Activated B cell treated with CpG ODN at 0.5 μM for 24 hours (primary cell): ENCODE results near the gene RETREG1. TPM values are rescaled to one million over a fixed set of nuclear protein-coding genes. Genes with fewer than 3 reads are reported as not detected.

ENCODE experiments used
- ATAC-seq: fragments of 200-7000 bp; cut with Tn5 transposase; one replicate; pipeline ENCODE4 v1.10.0; 2021; ENCODE audit warnings: low read depth, mild to moderate bottlenecking, moderate library complexity
- CTCF ChIA-PET: fragments of 350-600 bp; sonication (Branson Sonifier 250); formaldehyde crosslinking; loops from one replicate; lab custom pipeline; 2021; ENCODE audit warnings: antibody characterized with exemption; lab: Charles Lee
- POLR2A ChIA-PET: fragments of 350-600 bp; sonication (Branson Sonifier 250); formaldehyde crosslinking; loops from one replicate; lab custom pipeline; 2021; ENCODE audit warnings: antibody characterized with exemption; lab: Charles Lee
- DNase-seq: peaks from one replicate; pipeline ENCODE4 v3.0.0; 2022
- H3K27ac Mint-ChIP-seq: one replicate; pipeline ENCODE4 v1.8.0; 2020; ENCODE audit warnings: mixed read lengths
- H3K27me3 Mint-ChIP-seq: one replicate; pipeline ENCODE4 v1.8.0; 2021; ENCODE audit warnings: mixed read lengths
- H3K36me3 Mint-ChIP-seq: one replicate; pipeline ENCODE4 v1.8.0; 2021; ENCODE audit warnings: low read depth, mixed read lengths
- H3K4me1 Mint-ChIP-seq: one replicate; pipeline ENCODE4 v1.8.0; 2021; ENCODE audit warnings: mixed read lengths
- H3K4me3 Mint-ChIP-seq: one replicate; pipeline ENCODE4 v1.8.0; 2020; ENCODE audit warnings: mild to moderate bottlenecking, mixed read lengths
- H3K9me3 Mint-ChIP-seq: one replicate; pipeline ENCODE4 v1.8.0; 2020; ENCODE audit warnings: mixed read lengths
- CTCF ChIP-seq: fragments of 200-600 bp; IDR thresholded peaks from one replicate; pipeline ENCODE4 v1.8.0; 2022; ENCODE audit warnings: antibody characterized with exemption, mild to moderate bottlenecking
- intact Hi-C: fragments of 100-400 bp; cut with micrococcal nuclease; formaldehyde crosslinking; loops from one replicate; pipeline ENCODE4 v1.15.1; 2024
- total RNA-seq: library from RNA; stranded (reverse); gene quantifications from 2 replicates; pipeline ENCODE4 v1.2.3, GENCODE V29; 2022

The RETREG1 gene
- total RNA-seq, 1 donor from 2014 or later: 3.5 TPM

- ChIA-PET CTCF (no interaction called here), POLR2A (no interaction called here)
- no peak overlapping the region for H3K27ac Mint-ChIP-seq
- no peak for DNase-seq
- H3K36me3 Mint-ChIP-seq: peaks cover 8% of the 10 kb centered on the region
- no peaks in the 10 kb centered on the region for H3K9me3 Mint-ChIP-seq
- no peak for ATAC-seq
- no peaks in the 10 kb centered on the region for H3K4me1 Mint-ChIP-seq
- intact Hi-C loops: no loop called here
- H3K4me3 Mint-ChIP-seq: no peak overlapping the region
- no peaks in the 10 kb centered on the region for H3K27me3 Mint-ChIP-seq
- no peak for TF ChIP-seq CTCF
Observed at GRCh38 chr5:16564248-16564867, 52.4 kb downstream of the RETREG1 start.

- peaks cover 7% of the 10 kb centered on the region for H3K36me3 Mint-ChIP-seq
- no peak for TF ChIP-seq CTCF
- DNase-seq (no peak), ATAC-seq (no peak)
- H3K9me3 Mint-ChIP-seq: no peaks in the 10 kb centered on the region
- H3K27ac Mint-ChIP-seq: no peak overlapping the region
- intact Hi-C loops: no loop called here
- no peak overlapping the region for H3K4me3 Mint-ChIP-seq
- CTCF ChIA-PET: no interaction called here
- H3K27me3 Mint-ChIP-seq: no peaks in the 10 kb centered on the region
- H3K4me1 Mint-ChIP-seq: no peaks in the 10 kb centered on the region
- POLR2A ChIA-PET: no interaction called here
Observed at GRCh38 chr5:16563686-16564085, 53.1 kb downstream of the RETREG1 start.

- ChIA-PET CTCF (no interaction called here), POLR2A (no interaction called here)
- no peak for DNase-seq
- H3K27ac Mint-ChIP-seq: no peak overlapping the region
- H3K4me3 Mint-ChIP-seq: no peak overlapping the region
- H3K36me3 Mint-ChIP-seq: no peaks in the 10 kb centered on the region
- TF ChIP-seq CTCF: no peak
- intact Hi-C loops: no loop called here
- no peak for ATAC-seq
- peaks cover 5% of the 10 kb centered on the region for H3K4me1 Mint-ChIP-seq
- no peaks in the 10 kb centered on the region for H3K27me3 Mint-ChIP-seq
- H3K9me3 Mint-ChIP-seq: no peaks in the 10 kb centered on the region
Observed at GRCh38 chr5:16561660-16562059, 55.1 kb downstream of the RETREG1 start.

- ChIA-PET CTCF (no interaction called here), POLR2A (no interaction called here)
- intact Hi-C loops: no loop called here
- H3K4me1 Mint-ChIP-seq: peaks cover 16% of the 10 kb centered on the region
- H3K36me3 Mint-ChIP-seq: no peaks in the 10 kb centered on the region
- TF ChIP-seq CTCF: no peak
- DNase-seq (no peak), ATAC-seq (no peak)
- H3K9me3 Mint-ChIP-seq: no peaks in the 10 kb centered on the region
- H3K27ac Mint-ChIP-seq: no peak overlapping the region
- H3K27me3 Mint-ChIP-seq: no peaks in the 10 kb centered on the region
- no peak overlapping the region for H3K4me3 Mint-ChIP-seq
Observed at GRCh38 chr5:16559702-16560101, 57.1 kb downstream of the RETREG1 start.

- H3K36me3 Mint-ChIP-seq: no peaks in the 10 kb centered on the region
- intact Hi-C loops: no loop called here
- ChIA-PET CTCF (no interaction called here), POLR2A (no interaction called here)
- no peaks in the 10 kb centered on the region for H3K27me3 Mint-ChIP-seq
- no peak for ATAC-seq
- H3K4me1 Mint-ChIP-seq: peaks cover 16% of the 10 kb centered on the region
- H3K27ac Mint-ChIP-seq: no peak overlapping the region
- no peak overlapping the region for H3K4me3 Mint-ChIP-seq
- no peak for DNase-seq
- no peak for TF ChIP-seq CTCF
- H3K9me3 Mint-ChIP-seq: no peaks in the 10 kb centered on the region
Observed at GRCh38 chr5:16558984-16559629, 57.7 kb downstream of the RETREG1 start.
